Measurements from ENCODE around the gene UNC5B.
A peak's percentile ranks its signal among the peaks of the same experiment; 100 is the strongest.

DNA sequence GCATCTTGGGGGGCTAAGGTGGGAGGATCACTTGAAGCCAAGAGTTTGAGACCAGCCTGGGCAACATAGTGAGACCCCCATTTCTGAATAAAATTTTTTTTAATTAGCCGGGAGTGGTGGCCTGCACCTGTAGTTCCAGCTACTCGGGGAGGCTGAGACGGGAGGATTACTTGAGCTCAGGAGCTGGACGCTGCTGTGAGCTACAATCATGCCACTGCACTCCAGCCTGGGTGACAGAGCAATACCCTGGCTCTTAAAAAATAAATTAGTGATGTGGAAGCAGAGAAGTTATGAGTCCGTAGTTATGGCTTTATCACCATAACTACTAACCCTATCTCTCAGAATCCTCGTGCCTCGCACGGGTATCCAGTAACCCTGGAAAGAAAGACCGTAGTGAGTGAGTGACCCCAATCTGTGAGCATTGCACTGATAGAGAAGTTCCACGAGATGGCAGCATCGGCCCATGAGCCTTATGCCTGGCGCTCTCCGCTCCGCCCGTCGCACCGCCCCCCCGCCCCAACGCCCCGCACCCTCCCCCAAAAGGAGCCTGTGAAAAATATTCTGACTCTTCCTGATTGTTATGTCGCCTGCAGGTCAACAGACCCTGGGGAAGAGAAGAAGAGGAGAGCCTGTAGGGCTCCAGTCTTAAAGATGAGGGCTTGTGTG lies 101.8 kb downstream of the UNC5B start:
- TF ChIP-seq, protein P1, sequence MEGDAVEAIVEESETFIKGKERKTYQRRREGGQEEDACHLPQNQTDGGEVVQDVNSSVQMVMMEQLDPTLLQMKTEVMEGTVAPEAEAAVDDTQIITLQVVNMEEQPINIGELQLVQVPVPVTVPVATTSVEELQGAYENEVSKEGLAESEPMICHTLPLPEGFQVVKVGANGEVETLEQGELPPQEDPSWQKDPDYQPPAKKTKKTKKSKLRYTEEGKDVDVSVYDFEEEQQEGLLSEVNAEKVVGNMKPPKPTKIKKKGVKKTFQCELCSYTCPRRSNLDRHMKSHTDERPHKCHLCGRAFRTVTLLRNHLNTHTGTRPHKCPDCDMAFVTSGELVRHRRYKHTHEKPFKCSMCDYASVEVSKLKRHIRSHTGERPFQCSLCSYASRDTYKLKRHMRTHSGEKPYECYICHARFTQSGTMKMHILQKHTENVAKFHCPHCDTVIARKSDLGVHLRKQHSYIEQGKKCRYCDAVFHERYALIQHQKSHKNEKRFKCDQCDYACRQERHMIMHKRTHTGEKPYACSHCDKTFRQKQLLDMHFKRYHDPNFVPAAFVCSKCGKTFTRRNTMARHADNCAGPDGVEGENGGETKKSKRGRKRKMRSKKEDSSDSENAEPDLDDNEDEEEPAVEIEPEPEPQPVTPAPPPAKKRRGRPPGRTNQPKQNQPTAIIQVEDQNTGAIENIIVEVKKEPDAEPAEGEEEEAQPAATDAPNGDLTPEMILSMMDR (IDR thresholded peaks at IDR 0.05), result peak; percentile 70 to 86 (median 72)
- no peak for TF ChIP-seq POLR2A (IDR thresholded peaks at IDR 0.05)
